ENCODE data around the gene ADGRF1.
"Not testable (repeated sequence)": the region's sequence is repeated elsewhere in the genome, so short reads cannot be mapped to it uniquely, and the experiment has no call there.

The ADGRF1 gene

DNA sequence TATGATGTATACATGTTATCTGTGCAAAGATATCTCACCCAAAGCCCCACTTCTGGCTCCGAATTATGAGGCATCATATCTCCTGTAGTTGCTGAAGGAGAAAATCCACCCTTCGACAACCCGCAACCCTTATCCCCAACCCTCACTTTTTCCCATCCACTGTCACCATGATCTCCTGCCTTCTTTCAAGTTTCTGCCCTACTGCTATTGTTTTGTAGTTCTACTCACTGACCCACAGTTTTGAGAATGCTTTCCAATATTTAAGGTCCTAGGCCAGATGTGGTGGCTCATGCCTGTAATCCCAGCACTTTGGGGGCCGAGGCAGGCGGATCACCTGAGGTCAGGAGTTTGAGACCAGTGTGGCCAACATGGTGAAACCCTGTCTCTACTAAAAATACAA is 22.2 kb downstream of the ADGRF1 start:
- no peak for DNase-seq

DNA sequence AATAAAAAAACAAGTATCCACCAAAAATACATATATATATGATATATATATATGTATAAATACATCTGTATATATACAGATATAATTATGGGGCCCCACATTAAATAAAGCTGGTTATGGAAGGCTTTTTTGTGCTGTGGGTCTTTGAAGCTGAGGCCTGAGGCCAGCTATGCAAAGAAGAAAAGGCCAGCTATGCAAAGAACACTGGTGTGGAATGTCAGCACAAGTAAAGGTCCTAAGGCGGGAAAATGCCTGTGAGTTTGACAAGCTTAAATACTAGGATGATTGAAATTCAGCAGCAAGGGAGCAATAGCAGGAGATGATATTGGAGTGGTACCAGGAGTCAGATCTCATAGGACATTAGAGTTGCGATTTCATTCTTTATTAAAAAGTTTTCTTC is 25.2 kb downstream of the ADGRF1 start:
- no peak for DNase-seq

DNA sequence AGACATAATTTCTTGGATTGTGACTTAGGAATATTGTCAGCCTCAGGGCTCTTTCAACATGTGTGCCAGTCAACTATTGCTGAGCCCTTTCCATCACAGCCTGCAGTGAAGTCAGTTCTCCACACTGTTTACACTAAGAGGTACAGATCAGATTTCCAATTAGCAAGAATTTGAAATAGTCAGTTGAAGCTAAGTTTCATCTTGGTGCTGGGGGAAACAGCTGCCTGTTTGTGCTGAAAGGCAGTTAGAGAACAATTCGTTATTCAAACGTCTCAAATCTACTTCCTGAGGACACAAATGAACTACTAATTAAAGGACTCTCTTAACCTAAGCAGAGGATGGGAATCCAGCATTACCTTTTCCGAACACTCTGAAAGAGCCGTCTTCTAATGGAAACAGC is 25.9 kb downstream of the ADGRF1 start:
- DNase-seq: no peak

DNA sequence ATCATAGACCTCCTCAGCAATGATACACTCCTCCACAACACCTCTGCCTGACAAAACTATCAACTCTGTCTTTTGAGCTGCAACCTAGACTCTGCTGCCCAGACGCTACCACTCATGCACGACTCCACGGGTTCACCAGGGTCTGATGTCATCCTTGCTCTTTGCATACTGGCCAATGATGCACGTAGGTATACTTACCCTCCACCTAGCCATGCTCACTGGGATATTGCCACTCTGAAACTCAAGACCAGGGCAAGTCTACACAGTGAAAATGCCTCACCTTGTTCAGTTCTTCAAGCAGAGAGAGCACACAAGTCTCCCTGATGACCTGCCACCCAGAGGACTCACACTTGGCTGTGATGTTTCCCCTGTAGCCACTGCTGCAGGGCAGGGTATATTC is 27.7 kb downstream of the ADGRF1 start:
- DNase-seq: no peak

DNA sequence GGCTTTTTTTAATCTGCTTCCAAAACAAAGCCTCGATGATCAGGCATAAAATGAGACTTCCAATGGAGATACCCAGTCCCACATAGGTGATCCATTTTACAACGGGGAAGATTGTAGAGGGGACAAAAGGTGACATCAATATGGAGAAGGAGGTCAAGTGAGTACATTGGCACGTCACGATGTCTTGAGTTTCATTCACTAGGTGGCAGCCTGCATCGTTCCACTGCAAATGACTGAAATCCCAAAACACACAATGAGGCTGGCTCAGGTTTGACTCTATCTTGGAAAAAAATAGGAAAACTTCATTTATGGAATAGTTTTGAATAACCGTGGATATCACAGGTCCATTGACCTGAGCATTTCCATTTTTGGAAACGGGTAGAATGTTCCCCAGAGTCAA is 32.5 kb downstream of the ADGRF1 start:
- DNase-seq: no peak

DNA sequence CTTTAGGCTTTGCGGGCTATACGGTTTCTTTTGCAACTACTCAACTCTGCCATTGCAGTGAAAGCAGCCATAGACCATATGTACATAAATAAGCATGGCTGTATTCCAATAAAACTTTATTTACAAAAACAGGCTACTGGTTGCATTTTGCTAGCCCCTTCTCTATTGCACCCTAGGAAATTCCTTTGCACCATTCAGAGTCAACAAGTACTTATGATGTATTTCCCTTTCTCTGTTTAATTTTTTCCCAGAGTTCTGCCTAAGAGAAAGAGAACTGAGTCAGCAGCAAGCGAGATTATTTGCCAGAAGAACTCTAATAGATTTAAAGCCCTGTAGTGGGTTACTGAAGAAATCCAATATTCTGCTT is 33.8 kb downstream of the ADGRF1 start:
- DNase-seq: no peak

DNA sequence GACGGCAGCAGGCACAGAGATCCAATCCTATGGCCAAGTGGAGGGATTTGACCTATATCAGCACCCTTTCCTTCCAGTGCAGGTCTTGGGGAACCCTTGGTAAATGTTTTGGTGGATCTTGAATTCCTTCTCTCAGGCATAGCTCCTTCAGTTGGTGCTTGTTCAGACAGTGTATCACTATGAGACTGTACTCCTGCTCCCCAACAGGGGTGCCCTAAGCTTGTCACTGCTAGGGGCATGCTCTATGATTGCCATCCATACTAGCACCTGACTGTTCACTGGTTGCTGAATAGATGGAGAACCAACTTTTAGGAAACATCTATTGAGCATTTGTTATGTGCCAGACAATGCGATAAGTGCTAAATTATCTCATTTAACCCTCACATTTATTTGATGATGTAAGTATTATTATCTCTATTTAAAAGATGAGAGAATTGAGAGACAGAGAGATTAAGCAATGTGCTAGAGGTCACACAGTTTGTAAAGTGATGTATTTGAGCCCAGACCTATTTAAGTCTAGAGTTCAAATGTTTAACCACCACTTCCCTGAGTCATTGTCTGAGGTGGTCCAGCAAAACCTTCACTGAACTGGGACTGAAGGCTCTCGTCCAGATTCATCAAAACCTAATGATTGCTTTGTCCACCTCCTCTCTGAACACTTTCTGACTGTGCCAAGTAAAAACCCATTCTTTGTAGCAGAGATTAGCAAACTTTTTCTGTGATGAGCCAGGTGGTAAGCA is 34.3 kb downstream of the ADGRF1 start:
- no peak for DNase-seq

DNA sequence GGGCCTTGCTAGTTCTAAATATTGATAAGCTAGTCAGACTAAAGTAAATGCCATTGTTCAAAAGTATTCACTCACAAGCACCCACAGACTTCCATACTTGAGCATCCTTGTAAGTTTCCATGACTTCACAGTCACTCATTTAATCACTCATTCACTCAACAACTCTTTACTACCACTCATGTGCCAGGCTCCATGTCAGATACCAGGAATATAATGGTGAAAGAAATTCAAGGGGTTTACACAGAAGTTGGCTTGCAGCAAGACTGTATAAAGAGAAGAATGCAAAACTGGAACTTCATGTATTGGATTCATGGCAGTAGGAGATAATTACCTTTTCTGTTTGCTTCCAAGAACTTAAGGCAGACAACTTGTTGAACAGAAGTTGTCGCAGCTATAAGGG is 36.6 kb downstream of the ADGRF1 start:
- DNase-seq: no peak

DNA sequence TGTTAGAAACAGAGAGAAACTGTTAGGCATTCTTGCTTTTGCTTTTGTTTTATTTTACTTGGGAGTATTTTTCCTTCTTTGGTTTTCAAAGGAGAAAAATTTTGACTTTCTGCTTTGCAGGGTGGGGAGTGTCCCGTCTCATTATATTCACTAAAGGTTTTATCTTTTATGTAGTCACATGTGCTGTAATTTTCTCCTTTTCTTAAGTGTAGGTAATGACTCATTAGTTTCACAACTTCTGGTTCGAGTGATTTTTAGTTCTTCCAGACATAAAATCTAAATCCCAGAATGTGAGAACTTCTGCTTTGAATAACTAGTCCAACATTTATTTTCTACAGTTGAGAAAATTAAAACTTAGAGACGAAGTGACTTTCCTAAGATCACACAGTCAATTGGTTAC is 37.7 kb downstream of the ADGRF1 start:
- DNase-seq: peak; percentile 52

DNA sequence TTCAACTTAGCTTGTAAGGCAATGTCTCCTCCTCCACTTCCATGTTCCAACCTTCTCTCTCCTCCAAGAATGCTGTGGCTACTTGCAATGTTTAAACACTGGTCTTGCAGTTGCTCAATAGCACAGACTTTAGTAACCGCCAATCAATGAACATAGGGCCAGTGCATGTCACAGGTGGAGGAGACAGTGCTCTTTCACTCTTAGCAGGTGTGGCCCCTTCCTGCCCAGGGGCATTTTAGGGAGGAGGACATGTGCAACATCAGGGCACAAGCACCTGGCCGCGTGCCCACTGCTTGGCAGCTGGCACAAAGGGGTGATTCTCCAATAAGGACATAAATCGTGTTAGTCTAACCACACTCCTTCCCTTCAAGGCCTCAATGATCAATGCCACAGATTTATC is 41.3 kb downstream of the ADGRF1 start:
- no peak for DNase-seq

DNA sequence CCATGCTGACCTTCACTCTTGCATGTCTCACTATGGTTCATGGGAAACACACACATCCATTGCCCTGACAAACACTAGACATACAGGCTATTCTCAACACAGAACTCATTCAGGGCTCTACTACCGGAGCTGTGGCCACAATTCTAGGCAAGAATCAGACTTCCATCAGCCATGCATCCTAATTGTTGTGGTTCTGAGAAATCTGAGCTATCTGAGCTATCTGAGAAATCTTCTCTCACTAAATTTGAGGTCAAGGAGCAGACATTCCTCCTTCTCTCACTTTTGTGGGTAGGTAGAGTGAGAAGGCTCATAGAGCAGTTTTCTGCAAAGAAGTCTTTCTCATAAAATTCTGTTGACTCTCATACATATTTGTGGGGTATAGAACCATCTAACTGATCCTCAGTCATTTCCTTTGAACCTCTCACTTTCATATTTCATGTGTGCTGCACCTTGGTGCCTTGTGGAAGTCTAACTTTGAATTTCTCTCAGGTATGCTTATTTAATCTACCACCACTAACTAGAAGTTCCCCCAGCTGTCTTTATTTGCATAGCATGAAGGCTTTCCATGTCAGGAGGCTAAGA is 43.6 kb downstream of the ADGRF1 start:
- DNase-seq: no peak

DNA sequence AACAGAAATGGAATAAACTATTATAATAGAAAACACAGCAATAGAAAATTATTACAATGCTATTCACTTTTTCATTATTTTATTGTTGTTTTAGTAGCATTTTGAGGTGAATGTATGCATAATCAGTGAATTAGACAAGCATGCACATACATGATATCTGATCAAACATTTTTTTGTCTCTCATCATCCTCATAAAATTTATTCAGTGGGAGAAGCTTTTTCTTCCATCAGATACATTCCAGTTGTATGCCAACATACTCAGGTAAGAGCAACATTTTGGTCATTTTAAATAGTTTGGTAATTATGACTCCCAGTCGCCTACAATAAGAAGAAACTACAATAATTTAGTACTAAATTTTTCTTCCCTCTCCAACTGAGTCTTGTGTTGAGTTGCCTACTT is 44.5 kb downstream of the ADGRF1 start:
- no peak for DNase-seq

DNA sequence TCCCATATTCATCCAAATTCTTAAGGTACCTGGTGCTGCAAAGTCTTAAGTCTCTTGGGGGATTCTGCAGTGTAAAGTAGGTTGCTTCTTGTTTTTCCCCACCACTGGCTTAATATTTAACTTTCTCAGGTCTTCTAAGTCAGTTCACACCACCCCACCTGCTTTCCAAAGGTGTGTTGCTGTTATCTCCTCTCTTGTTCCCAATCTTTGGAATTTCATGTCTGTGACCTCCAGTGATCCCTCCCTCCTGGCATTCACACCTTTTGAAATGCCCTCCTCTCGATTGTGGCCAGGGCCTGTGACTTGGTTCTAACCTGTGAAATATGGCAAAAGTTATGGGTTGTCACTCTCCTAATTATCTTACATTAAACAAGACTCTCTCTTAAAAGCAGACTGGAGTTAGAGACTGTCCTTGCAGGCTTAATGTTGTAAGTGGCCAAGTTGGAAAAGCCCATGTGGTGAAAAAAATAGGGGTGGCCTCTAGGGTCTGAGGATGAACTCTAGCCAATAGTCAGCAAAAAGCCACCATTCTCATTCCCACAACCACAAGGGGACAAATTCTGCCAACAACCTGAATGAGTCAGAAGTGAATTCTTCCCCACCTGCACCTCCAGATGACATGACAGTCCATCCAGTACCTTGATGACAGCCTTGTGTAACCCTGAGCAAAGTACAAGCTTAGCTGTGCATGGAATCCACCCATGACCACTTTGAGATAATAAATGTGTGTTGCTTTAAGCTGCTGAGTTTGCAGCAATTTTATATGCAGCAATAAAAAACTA is 45.1 kb downstream of the ADGRF1 start:
- DNase-seq: no peak

DNA sequence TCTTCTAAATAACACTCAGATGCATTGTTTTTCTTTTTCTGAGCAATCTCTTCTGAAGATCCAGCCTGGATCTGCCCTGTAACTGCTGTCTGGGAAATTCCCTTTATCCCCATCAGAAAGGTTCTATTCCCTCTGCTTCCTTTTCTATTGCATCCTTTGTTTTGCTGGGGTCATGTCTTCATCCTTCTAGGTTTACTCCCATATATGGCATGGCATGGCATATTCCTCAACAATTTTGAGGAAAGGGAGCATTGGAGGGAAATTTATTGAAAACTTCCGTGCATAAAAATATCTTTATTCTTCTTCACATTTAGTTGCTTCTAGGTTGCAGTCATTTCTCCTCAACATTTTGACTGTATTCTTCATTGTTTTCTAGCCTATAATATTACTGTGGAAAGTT is 47.2 kb downstream of the ADGRF1 start:
- no peak for DNase-seq

DNA sequence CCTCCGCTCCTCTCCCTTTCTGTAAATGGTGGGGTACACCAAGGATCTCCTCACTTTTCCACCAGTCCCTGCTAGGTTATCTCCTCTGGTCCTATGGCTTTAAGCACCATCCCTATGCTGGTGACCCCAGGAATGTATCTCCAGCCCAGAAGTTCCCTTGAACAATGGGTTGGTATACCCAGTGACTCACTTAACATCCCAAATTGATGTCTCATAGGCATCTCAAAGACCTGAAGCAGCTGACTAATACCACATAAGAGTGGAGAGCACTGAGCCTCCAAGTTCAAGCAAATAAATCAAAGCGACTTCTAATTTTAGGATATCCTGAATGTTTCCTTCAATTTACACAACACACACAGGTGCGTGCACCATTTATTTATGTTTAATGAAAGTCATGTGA is 48.3 kb downstream of the ADGRF1 start:
- DNase-seq: no peak

DNA sequence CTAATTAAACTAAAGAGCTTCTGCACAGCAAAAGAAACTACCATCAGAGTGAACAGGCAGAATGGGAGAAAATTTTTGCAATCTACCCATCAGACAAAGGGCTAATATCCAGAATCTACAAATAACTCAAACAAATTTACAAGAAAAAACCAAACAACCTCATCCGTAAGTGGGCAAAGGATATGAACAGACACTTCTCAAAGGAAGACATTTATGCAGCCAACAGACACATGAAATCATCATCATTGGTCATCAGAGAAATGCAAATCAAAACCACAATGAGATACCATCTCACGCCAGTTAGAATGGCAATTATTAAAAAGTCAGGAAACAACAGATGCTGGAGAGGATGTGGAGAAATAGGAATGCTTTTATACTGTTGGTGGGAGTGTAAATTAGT is 49.7 kb downstream of the ADGRF1 start:
- not testable (repeated sequence) for DNase-seq

DNA sequence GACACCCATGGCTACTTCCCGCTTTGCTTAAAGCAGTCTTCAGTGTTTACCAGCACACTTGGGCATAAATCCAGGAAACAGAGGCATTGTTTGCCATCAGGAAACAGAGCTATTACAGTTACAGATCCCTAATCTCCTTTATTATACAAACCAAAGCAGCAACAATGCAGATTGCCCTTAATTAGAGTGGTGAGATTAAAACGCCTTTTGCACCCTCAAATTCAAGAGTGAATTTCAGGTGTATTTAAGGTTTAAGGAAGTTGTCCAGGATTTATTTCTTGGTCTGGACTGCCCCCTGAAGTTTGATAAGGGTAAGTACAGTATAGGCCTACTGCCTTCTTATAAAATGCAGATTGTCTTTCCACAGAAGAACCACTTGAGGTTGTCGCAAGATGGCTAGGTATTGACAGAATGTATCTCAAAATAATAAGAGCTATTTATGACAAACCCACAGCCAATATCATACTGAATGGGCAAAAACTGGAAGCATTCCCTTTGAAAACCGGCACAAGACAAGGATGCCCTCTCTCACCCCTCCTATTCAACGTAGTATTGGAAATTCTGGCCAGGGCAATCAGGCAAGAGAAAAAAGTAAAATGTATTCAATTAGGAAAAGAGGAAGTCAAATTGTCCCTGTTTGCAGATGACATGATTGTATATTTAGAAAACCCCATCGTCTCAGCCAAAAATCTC is 51.2 kb downstream of the ADGRF1 start:
- peak; percentile 57 for DNase-seq

DNA sequence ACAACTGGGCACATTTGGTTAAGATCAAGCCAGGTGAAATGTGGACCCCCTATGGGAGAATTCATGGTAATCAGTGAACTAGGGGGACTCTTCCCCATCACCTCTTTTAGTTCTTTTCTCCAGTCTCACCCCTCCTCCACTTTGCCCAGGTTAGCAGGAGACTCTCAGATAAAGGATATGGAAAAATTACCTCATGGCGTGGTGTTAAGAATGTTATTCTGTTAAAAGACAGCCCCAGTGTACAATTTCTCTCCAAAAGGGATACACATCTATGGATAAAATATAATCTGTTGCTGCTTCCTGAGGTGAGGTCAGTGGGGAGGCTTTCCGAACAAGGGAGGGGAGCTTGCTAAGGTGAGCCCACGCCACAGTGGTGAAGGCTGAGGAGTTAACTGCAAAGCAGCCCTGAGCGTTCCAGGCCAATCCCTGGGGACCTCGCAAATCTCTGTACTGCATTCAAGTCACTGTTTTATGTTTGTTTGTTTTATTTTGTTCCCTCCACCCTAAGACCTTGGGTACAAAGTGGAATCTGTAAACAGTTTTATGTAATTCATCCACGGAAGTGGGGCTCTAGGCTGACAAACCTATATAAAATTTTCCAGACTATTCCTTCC is 52.0 kb downstream of the ADGRF1 start:
- no peak for DNase-seq

DNA sequence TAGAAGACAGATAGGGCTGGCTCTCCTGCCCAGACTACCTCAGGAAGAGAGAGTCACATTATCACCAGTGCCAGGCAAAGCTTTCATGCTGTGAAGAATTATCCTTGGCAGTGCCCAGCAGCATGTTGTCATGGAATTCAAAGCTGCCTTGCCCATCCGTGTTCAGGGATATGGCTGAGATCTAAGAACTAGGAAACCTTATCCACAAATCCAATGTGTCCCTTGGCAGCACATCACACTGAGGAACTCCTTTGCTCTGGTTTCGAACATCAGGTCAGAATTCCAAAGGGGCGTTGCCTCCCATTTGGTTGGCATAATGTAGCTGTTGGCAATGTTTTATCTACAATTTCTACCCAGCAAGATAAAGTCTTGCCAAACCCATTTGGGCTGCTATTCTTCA is 52.7 kb downstream of the ADGRF1 start:
- no peak for DNase-seq

DNA sequence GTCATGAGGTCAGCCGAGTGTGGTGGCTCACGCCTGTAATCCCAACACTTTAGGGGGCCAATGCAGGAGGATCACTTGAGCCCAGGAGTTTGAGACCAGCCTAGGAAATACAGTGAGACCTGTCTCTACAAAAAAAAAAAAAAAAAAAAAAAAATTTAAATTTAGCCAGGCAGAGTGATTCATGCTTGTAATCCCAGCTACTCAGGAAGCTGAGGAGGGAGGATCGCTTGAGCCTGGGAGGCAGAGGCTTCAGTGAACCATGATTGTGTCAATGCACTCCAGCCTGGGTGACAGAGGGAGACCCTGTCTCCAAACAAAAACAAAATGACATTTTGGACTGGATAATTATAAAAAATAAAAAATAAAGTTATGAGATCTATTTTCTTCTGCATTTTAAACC is 56.2 kb downstream of the ADGRF1 start:
- no peak for DNase-seq

DNA sequence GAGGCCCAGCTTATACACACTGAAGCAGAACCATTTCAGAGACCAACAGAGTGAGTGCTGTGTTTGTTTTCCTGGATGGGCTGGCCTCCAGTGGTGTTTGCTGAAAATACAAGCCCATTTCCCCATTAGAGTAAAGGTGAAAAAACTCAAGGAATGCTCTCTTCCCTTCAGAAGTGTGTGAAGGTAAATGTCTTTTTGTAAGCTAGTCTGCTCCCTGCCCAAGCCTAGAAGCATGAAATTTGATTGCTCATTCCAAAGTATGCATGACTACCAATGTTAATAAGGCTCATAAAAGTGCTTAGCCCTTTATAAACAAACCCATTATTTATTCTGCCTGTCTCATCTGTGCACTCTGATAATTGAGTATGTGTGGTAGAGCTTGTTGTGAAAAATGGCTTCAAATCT is 59.1 kb downstream of the ADGRF1 start:
- DNase-seq: no peak

DNA sequence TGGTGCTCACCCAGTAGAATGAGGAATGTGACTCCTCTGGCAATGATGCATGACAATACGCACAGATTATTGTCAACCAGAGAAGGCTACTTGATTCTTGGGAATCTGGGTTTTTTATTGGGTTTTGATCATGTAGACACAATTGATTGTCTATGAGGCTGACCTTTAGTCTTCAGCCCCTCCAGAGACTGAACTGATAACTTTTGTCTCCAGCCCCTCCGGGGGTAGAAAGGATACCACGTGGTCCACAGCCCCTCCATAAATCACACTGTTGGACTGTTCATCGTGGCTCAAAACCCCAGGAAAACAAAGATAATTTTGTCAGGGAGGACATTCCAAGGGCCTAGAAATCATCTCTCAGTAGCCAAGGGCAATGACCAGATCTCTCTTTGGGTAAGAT is 62.9 kb downstream of the ADGRF1 start:
- no peak for DNase-seq

DNA sequence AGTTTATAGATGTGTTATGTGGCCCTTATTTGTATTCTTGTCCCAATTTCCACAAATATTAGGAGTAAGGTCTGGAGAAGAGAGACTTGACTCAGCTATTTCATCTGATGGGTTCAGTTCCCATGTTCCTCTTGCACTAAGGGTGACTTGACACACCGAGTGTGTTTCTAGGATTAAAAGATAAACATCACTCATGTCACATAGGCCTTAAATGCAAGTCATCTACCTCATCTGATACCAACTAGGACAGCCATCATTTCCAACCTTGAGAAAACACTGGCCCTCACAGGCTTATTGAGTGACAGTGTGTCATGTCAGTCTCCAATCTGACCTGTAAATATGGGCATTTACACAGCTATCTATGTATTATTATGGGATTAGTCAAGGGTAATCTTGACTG is 67.3 kb downstream of the ADGRF1 start:
- no peak for DNase-seq

All from inflammatory macrophage treated with lipopolysaccharide for 4 hours (primary cell).